Endodermal cell (in vitro differentiated cells): ENCODE data around the gene SPATA31A6. TPM values are rescaled to one million over a fixed set of nuclear protein-coding genes. Genes with fewer than 3 reads are reported as not detected.
"Not testable (repeated sequence)": the region's sequence is repeated elsewhere in the genome, so short reads cannot be mapped to it uniquely, and the experiment has no call there.

Experiments
- DNase-seq: peaks from one replicate; pipeline ENCODE4 v3.0.0-alpha.2; 2017
- H3K27ac ChIP-seq: 2 replicates; pipeline ENCODE4 v1.5.1; 2013; ENCODE audit warnings: mild to moderate bottlenecking, low read depth, low read length, moderate library complexity
- H3K27me3 ChIP-seq: 2 replicates; pipeline ENCODE4 v1.6.1; 2013; ENCODE audit warnings: mild to moderate bottlenecking, low read length, moderate library complexity; ENCODE audit not compliant: insufficient read depth, control insufficient read depth, poor library complexity, severe bottlenecking
- H3K36me3 ChIP-seq: 2 replicates; pipeline ENCODE4 v1.7.0; 2013; ENCODE audit warnings: mild to moderate bottlenecking, low read length, moderate library complexity; ENCODE audit not compliant: control insufficient read depth, insufficient read depth
- H3K4me1 ChIP-seq: one replicate; pipeline ENCODE4 v1.7.0; 2013; ENCODE audit warnings: low read length; ENCODE audit not compliant: control insufficient read depth, insufficient read depth
- H3K4me3 ChIP-seq: 2 replicates; pipeline ENCODE4 v1.5.1; 2013; ENCODE audit warnings: mild to moderate bottlenecking, low read length, moderate library complexity
- H3K9ac ChIP-seq: 2 replicates; pipeline ENCODE4 v1.6.1; 2013; ENCODE audit warnings: mild to moderate bottlenecking, low read length, moderate library complexity; ENCODE audit not compliant: poor library complexity, severe bottlenecking; ENCODE audit errors: extremely low read depth
- H3K9me3 ChIP-seq: 2 replicates; pipeline ENCODE4 v1.6.1; 2013; ENCODE audit warnings: mild to moderate bottlenecking, low read length, moderate library complexity; ENCODE audit not compliant: control insufficient read depth
- H3K27ac Mint-ChIP-seq: 2 replicates; pipeline ENCODE4 v1.8.0; 2020; ENCODE audit warnings: mixed read lengths
- H3K27me3 Mint-ChIP-seq: 2 replicates; pipeline ENCODE4 v1.8.0; 2021; ENCODE audit warnings: mild to moderate bottlenecking, mixed read lengths; ENCODE audit not compliant: insufficient read depth
- H3K36me3 Mint-ChIP-seq: 2 replicates; pipeline ENCODE4 v1.8.0; 2020; ENCODE audit warnings: low read depth, mixed read lengths
- H3K4me1 Mint-ChIP-seq: 2 replicates; pipeline ENCODE4 v1.8.0; 2020; ENCODE audit warnings: mixed read lengths
- H3K4me3 Mint-ChIP-seq: 2 replicates; pipeline ENCODE4 v1.8.0; 2020; ENCODE audit warnings: mild to moderate bottlenecking, moderate library complexity, mixed read lengths
- H3K9me3 Mint-ChIP-seq: 2 replicates; pipeline ENCODE4 v1.8.0; 2020; ENCODE audit warnings: mild to moderate bottlenecking, mixed read lengths
- WGBS, 2 experiments: methylation state at CpG; one replicate each; pipeline versions ENCODE4 v1.1.5 to v1.1.7; 2013; ENCODE audit warnings: missing lambda C conversion rate in 2 of 2, mixed read lengths in 1 of 2; ENCODE audit not compliant: insufficient coverage in 1 of 2, insufficient read length in 1 of 2; 5-methylcytosine and 5-hydroxymethylcytosine counted together
- total RNA-seq, 2 donors: library from RNA; stranded (reverse); fragmentation: NEBNext Ultra II Directional in 1 of 2; extraction: Animal tissue kit (Norgen Biotek cat#: 25700) in 1 of 2; gene quantifications; 2 replicates in 1 of 2; 3 replicates in 1 of 2; pipeline ENCODE4 v1.2.1, GENCODE V29; 2021

The SPATA31A6 gene
- total RNA-seq, 2 donors from 2014 or later = not detected

DNA sequence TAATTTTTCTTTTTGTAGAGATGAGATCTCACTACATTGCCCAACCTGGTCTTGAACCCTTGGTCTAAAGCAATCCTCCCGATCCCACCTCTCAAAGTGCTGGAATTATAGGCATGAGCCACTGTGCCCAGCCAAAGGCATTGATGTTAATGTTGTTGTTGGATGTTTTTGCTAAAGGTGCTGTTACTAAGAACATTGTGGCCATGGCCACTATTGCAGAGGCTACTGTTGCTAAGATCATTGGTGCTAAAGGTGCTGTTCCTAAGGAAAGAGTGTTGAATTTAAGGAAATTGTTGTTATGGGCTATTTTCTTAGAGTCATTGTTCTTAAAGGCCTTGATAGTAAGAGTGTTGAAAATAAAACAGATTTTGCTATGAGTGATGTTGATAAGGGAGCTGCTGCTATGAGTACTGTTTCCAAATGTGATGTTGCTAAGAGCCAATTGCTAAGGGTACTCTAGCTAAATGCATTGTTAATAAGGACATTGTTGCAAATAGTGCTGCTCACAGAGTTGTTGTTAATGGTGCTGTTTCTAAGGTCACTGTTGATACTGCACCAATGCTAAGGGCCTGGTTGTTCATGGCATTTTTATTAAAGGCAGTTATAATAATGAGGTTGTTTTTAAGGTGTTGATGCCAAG, 52.0 kb downstream of the SPATA31A6 start:
- H3K9ac ChIP-seq, H3K27ac ChIP-seq, H3K4me3 Mint-ChIP-seq, H3K9me3 Mint-ChIP-seq, H3K4me1 ChIP-seq, H3K27me3 ChIP-seq, DNase-seq, H3K36me3 ChIP-seq, H3K4me3 ChIP-seq, H3K9me3 ChIP-seq, H3K4me1 Mint-ChIP-seq, H3K27me3 Mint-ChIP-seq, H3K27ac Mint-ChIP-seq, H3K36me3 Mint-ChIP-seq: not testable (repeated sequence)
- no CpG with 5 or more reads among the region's 1 CpG for WGBS, 2 experiments

DNA sequence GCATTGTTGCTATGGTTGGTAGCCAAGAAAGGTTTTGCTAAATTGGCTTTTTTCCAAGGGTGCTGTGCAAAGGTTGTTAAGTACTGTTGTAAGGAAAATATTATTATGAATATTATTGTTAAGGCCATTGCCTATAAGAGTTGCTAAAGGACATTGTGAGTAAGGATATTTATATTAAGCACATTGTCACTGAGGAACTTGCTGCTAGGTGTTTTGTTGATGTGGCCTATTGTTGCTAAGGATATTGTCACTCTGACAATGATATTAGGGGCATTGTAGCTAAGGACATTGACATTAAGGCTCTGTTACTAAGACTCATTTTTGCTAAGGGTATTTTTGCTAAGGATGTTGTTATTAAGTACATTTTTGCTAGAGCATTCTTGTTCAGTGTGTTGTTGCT, 52.6 kb downstream of the SPATA31A6 start:
- not testable (repeated sequence) for DNase-seq, H3K4me3 Mint-ChIP-seq

DNA sequence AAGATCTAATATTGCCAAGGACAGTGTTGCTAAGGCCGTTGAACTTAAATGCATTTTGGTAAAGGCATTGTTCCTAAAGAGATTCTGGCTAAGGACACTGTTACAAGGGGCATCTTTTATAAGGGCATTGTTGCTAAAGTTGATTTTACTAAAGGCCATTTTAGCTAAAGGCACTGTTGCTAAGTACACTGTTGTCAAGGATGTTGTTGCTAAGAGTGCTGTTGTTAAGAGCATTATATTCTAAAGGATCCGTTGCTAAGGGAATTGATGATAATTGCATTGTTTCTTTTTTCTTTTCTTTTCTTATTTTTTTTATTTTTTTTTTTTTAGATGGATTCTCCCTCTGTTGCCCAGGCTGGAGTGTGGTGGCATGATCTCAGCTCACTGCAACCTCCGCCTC, 53.9 kb downstream of the SPATA31A6 start:
- H3K36me3 Mint-ChIP-seq, H3K9ac ChIP-seq, H3K4me3 Mint-ChIP-seq, H3K4me1 Mint-ChIP-seq, H3K4me1 ChIP-seq, H3K9me3 Mint-ChIP-seq, H3K27me3 Mint-ChIP-seq, DNase-seq, H3K36me3 ChIP-seq, H3K4me3 ChIP-seq, H3K27ac ChIP-seq, H3K27me3 ChIP-seq, H3K9me3 ChIP-seq: not testable (repeated sequence)
- H3K27ac Mint-ChIP-seq = peak overlapping the region; percentile 69
- 80% methylated on average over 2 of the region's 3 CpGs; no CpG with 5 or more reads in 1 of the 2 experiments for WGBS, 2 experiments

More for the DNA sequence above, 52.6 kb downstream of the SPATA31A6 start:
- H3K4me1 Mint-ChIP-seq, H3K36me3 ChIP-seq, H3K4me3 ChIP-seq, H3K27ac Mint-ChIP-seq, H3K9me3 Mint-ChIP-seq, H3K27me3 ChIP-seq, H3K27ac ChIP-seq, H3K27me3 Mint-ChIP-seq, H3K4me1 ChIP-seq, H3K9ac ChIP-seq, H3K9me3 ChIP-seq, H3K36me3 Mint-ChIP-seq: not testable (repeated sequence)

- H3K9ac ChIP-seq, H3K9me3 Mint-ChIP-seq, H3K4me3 ChIP-seq, H3K27me3 ChIP-seq, H3K36me3 Mint-ChIP-seq, H3K4me3 Mint-ChIP-seq, H3K27ac ChIP-seq, H3K27ac Mint-ChIP-seq, H3K27me3 Mint-ChIP-seq, H3K9me3 ChIP-seq, H3K36me3 ChIP-seq, H3K4me1 Mint-ChIP-seq, H3K4me1 ChIP-seq, DNase-seq: not testable (repeated sequence)
- 86 to 100% methylated on average over 2 of the region's 2 CpGs for WGBS, 2 experiments
These were observed 55.4 kb downstream of the SPATA31A6 start for GRCh38 chr9:42238862-42239261.

Other genes starting within 250 kb of the SPATA31A6 start
- gene CNTNAP3B, start 54.2 kb upstream of the SPATA31A6 start, total RNA-seq = 1 to 10 TPM; 4.7 to 6.1 TPM